Astrocyte of the cerebellum (primary cell): ENCODE data around the gene PLD5.

ENCODE experiments used
- DNase-seq: peaks from one replicate; pipeline ENCODE4 v3.0.0-alpha.2; 2011; ENCODE audit warnings: low read depth
- H3K4me3 ChIP-seq: 2 replicates; pipeline ENCODE4 v1.5.1; 2011; ENCODE audit warnings: mild to moderate bottlenecking, low read depth, low read length, moderate library complexity
- in situ Hi-C: cut with HindIII; loops from 2 replicates; pipeline ENCODE4 v1.10.0; 2017; ENCODE audit warnings: low sequenced_read_pairs
- TF ChIP-seq, protein P1 (sequence below): IDR thresholded peaks from 2 replicates; pipeline ENCODE4 v1.5.1; 2012; ENCODE audit warnings: low read length, low read depth, moderate library complexity, mild to moderate bottlenecking; ENCODE audit errors: missing control alignments

PLD5 gene

GRCh38 chr1:242554577-242554976 lies 30.1 kb upstream of the PLD5 start:
- in situ Hi-C loops, result no loop called here
- DNase-seq, result no peak
- no peak overlapping the region for H3K4me3 ChIP-seq
- TF ChIP-seq, protein P1, sequence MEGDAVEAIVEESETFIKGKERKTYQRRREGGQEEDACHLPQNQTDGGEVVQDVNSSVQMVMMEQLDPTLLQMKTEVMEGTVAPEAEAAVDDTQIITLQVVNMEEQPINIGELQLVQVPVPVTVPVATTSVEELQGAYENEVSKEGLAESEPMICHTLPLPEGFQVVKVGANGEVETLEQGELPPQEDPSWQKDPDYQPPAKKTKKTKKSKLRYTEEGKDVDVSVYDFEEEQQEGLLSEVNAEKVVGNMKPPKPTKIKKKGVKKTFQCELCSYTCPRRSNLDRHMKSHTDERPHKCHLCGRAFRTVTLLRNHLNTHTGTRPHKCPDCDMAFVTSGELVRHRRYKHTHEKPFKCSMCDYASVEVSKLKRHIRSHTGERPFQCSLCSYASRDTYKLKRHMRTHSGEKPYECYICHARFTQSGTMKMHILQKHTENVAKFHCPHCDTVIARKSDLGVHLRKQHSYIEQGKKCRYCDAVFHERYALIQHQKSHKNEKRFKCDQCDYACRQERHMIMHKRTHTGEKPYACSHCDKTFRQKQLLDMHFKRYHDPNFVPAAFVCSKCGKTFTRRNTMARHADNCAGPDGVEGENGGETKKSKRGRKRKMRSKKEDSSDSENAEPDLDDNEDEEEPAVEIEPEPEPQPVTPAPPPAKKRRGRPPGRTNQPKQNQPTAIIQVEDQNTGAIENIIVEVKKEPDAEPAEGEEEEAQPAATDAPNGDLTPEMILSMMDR, result no peak

DNA sequence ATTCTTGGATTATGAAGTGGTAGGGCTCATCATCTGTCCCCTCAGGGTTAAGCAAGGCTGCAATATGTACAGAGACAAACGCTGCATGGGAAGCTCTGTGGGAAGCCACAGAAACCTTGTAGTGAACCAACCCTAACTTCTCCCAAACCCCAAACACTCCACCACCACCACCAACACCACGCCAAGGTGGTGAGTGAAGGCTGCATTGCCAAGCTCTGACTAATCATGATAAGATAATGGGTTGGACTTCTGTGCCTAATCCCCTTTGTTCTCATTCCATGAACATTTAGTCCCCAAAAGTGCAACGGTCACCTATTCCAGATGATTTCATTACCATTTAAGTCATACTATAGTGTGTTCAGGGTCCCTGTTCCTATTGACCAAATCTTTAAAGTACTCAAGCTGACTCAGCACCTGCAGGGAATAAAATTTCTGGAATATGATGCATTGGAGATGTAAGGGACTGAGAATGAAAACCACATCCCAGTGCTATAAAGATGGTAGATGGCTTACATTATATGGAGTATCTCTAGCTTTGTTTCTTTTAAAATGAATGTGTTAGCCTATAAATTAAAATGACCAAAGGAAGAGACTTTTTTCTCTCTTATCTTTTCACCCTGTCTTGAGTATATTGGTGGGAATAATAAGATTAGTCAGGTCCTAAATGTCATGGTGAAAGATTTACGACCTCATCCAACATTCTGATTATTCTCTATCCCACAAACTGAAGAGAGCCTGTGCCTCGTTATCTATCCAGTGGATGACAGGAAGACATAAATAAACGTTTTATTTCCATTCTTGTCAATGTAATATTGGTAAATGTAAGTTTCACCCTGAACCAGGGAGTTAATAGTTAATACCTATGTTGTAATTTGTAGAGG lies 22.6 kb upstream of the PLD5 start:
- in situ Hi-C loops, result no loop called here
- no peak overlapping the region for H3K4me3 ChIP-seq
- no peak for DNase-seq
- TF ChIP-seq, protein P1, result no peak

- DNase-seq, result no peak
- TF ChIP-seq, protein P1, result no peak
- H3K4me3 ChIP-seq, result no peak overlapping the region
- in situ Hi-C loops, result no loop called here
Measured at GRCh38 chr1:242546441-242546840, 21.9 kb upstream of the PLD5 start.

DNA sequence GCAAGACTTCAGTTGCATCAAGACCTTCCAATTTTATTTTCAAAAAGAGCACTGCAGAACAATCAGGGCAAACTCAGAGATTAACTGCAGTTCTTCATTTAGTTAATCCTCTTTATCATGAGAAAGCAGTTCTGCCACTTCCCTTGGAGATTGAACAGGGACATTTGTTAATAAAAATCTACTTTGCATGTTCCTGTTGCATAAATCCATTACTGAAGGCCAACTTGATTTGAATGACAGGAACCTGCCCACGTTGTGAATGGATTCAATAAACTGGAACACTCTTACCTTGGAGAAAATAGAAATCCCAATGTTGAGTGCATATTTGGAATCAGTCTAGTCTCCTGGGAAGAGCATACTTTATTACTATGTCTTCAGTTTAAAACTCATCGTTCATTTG lies 19.6 kb upstream of the PLD5 start:
- TF ChIP-seq, protein P1, result no peak
- no peak overlapping the region for H3K4me3 ChIP-seq
- DNase-seq, result no peak
- in situ Hi-C loops, result no loop called here

DNA sequence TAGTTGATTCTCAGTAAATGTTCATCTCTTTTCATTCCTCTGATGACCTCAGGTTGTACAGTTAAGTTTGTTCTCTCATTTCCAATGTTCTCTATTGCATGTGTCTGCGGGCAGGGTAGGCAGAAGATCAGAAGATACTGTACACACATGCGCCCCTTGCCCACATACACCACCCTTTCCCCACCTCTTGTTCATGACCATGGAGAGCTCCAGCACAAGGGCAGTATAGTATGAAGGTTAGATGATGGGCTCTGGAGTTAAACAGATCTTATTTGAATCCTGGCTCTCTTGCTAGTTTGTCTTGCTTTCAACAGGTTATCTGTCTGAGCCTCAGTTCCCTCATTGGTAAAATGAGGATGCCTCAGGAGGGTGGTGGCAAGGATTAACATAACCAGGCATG lies 17.8 kb upstream of the PLD5 start:
- TF ChIP-seq, protein P1, result no peak
- in situ Hi-C loops, result no loop called here
- H3K4me3 ChIP-seq, result no peak overlapping the region
- no peak for DNase-seq

GRCh38 chr1:242535986-242536385 lies 11.5 kb upstream of the PLD5 start:
- TF ChIP-seq, protein P1, result no peak
- H3K4me3 ChIP-seq, result no peak overlapping the region
- in situ Hi-C loops, result no loop called here
- no peak for DNase-seq
